Stimulated activated CD8-positive, alpha-beta memory T cell treated with anti-CD3 and anti-CD28 coated beads, Interleukin-12 subunit alpha, Interleukin-12 subunit beta, amount 100 ng/mL, for 1 hour (primary cell): Measurements from ENCODE around the gene ODF2.
"Not testable (repeated sequence)": the region's sequence is repeated elsewhere in the genome, so short reads cannot be mapped to it uniquely, and the experiment has no call there.

Source experiments
- DNase-seq: peaks from one replicate; pipeline ENCODE4 v3.0.0-alpha.2; 2020; ENCODE audit warnings: low read depth

ODF2 gene

DNA sequence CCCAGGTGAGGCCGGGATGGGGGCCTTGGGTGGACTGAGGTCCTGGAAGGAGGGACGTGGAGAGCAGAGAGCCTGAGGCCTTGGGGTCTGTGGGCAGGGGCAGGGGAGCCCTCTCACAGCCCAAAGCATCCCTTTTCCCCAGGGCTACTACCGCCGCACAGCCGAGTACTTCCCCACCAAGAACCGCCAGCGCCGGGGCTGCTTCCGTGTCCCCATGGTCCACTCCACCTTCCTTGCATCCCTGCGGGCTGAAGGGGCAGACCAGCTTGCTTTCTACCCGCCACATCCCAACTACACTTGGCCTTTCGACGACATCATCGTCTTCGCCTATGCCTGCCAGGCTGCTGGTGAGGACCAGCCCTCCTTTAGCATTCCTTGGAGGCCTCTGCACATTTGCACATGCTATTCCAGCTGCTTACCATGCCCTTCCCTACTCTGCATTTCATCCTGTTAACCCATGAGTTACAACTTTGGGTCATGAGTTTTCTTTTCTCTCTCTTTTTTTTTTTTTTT lies 31.5 kb upstream of the ODF2 start:
- DNase-seq = no peak

DNA sequence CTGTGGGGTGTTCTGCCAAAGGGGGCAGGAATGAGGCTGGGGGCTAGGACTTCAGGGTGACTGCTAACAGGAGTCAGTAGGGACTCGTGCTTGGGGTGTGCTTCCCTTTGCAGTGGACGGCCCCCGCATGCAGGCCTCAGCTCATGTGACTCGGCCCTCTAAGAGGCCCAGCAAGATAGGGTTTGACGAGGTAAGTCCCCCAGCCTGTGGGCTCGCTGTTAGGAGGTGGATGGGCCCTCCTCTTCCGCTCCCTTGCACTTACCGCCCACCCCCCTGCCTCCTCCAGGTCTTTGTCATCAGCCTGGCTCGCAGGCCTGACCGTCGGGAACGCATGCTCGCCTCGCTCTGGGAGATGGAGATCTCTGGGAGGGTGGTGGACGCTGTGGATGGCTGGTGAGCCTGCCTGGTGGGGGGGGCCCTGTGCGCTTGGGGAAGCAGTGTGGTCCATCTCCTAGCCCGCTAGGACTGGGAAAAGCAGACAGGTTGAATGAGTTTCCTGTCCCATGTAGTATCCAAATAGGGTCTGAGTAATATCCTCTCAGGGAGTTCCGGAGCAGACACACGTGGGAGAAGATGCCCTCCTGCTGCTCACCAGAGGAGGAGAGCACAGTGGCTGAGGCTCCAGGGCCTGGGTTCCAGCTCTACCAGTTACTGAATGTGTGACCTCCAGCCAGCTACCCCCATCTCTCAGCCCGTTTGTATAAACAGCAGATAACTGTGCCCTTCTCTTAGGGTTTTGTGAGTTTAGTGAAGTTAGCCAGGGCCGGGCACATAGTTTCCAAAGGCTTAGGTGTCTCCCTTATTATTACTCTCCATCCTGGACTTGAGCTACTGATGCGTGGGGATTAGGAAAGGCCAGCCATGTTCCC lies 26.9 kb upstream of the ODF2 start:
- DNase-seq = no peak

DNA sequence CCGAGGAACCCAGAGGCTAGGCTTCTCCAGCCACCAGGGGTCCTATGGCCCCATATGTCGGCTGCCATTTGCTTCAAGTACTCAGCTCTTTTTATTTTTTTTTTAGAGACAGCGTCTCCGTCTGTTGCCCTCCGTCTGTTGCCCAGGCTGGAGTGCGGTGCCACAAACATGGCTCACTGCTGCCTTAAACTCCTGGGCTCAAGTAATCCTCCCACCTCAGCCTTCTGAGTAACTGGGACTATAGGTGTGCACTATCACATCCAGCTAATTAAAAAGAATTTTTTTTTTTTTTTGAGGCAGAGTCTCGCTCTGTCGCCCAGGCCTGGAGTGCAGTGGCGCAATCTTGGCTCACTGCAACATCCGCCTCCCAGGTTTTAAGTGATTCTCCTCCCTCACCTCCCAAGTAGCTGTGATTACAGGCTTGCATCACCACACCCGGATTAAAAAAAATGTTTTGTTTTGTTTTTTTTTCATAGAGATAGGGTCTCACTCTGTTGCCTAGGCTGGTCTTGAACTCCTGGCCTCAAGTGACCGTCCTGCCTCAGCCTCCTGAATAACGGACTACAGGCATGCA lies 26.2 kb upstream of the ODF2 start:
- DNase-seq = no peak

DNA sequence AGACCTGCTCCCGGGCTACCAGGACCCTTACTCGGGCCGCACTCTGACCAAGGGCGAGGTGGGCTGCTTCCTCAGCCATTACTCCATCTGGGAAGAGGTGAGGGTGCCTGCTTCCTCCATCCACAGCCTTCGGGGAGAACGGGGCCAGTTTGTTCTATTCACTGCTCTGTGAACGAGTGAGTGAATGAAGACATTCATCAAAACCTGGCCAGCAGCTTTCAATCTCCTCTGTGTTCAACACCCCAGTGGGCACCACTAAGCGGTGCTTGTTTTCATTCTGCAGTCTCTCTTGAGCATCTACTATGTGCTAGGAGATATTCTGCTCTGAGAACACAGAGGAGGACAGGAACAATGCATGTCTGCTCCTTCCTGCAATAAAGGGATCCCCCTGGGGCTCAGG lies 24.6 kb upstream of the ODF2 start:
- no peak for DNase-seq

DNA sequence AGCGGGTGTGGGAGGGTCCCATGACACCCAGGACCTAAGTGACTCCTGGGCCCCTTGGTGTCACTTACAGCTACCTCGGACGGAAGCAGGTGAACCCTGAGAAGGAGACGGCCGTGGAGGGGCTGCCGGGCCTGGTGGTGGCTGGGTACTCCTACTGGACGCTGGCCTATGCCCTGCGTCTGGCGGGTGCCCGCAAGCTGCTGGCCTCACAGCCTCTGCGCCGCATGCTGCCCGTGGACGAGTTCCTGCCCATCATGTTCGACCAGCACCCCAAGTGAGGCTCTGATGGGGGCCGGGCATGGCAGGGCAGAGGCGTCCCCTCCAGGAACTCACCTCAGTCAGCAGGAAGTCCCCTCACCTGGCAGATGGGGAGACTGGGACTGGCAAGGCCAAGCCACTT lies 21.5 kb upstream of the ODF2 start:
- no peak for DNase-seq

DNA sequence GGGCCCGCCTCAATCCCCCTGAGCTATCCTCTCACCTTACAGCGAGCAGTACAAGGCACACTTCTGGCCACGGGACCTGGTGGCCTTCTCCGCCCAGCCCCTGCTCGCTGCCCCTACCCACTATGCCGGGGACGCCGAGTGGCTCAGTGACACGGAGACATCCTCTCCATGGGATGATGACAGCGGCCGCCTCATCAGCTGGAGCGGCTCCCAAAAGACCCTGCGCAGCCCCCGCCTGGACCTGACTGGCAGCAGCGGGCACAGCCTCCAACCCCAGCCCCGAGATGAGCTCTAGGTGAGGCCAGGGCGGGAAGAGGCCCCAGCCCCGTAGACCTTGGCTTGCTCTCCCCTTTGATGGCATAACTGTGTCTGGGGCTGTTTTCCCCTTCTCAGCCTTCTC lies 20.2 kb upstream of the ODF2 start:
- no peak for DNase-seq

DNA sequence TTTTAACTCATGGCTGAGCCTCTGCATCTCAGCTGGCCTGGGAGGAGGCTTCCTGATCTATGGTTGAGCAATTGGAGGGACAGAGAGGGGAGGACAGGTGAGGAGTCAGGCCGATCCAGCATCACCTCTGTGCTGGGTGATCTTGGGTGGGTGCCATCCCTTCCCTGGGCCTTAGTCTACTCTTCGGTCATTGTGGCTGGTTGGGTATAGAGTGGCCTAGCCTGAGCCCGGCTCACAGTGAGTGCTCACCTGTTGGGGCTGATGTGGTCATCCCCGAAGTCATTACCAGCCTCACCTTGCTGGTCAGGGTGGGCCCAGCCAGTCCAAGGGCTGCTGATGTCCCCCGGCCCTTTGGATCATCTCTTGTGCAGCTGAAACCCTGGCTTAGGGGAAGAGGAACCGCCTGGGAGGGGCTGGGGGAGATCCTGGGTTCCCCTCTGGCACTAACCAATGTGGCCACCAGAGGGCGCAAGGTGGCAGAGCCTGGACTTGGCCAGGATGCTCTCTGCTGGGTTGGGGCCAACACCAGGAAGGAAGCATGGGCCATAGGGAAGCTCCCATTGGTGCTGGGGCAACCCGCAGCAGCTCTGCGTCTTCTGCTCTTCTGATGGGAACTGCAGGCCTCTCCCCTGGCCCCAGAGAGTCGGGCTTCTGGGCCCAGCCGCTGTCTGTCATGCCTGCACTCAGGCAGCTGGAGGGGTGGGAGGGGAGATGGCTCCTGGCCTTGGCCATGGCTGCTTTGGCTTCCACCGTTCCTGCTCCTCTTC lies 17.3 kb upstream of the ODF2 start:
- DNase-seq = peak; percentile 78

DNA sequence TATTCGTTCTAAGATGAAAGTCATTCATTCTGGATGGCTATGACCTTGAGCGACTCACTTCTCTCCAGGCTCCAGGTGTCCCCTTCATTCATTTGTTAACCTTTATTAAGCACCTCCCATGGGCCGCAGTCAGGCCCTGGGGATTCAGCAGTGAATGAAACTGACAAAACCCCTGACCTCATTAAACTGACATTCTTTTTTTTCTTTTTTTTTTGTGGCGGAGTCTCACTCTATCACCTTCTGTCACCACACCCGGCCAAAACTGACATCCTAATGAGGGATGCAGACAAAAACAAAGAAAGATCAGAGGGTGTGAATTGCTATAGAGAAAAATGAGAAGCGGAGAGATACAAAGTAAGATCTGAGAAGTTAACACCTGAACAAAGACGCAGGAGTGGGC lies 16.5 kb upstream of the ODF2 start:
- DNase-seq = no peak

DNA sequence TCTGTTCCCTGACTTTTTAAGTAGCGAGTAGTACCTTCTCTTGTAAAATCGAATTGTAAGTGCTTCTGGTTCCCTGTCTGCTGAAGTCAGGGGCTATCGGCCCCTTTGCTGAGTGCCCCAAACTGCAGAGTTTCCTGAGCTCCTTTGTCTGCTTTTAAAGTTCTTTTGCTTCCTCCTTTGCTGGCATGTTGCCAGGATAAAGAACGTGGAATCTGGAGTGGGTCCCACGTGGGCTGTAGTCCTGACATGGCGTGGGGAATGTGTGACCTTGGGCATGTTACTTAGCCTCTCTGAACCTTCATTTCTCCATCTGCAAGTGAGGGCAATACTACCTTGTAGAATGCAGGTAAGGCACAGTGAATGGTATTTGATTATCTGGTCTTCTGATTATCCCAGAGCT lies 13.7 kb upstream of the ODF2 start:
- no peak for DNase-seq

DNA sequence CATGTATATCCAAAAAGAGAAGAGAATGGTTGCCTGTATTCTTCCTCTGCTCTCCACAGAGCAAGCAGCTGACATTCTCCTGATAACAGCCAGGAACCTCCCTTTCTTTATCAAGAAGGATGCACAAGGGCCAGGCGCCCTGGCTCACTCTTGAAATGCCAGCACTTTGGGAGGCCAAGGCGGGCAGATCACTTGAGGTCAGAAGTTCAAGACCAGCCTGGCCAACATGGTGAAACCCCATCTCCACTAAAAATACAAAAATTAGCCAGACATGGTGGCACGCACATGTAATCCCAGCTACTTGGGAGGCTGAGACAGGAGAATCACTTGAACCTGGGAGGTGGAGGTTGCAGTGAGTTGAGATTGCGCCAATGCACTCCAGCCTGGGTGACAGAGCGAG lies 9.3 kb upstream of the ODF2 start:
- DNase-seq = not testable (repeated sequence)

DNA sequence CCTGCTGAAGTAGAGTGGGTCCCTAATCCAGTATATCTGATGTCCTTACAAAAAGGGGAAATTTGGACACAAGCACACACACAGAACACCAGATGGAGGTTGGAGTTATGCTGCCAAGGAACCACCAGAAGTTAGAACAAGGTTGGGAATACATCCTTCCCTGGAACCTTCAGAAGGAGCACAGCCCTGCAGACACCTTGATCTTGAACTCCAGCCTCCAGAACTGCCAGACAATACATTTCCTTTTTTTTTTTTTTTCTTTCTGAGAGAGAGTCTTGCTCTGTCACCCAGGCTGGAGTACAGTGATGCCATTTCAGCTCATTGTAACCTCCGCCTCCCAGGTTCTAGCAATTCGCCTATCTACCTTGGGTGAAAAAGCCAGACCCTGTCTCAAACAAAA lies 7.1 kb upstream of the ODF2 start:
- DNase-seq = no peak

DNA sequence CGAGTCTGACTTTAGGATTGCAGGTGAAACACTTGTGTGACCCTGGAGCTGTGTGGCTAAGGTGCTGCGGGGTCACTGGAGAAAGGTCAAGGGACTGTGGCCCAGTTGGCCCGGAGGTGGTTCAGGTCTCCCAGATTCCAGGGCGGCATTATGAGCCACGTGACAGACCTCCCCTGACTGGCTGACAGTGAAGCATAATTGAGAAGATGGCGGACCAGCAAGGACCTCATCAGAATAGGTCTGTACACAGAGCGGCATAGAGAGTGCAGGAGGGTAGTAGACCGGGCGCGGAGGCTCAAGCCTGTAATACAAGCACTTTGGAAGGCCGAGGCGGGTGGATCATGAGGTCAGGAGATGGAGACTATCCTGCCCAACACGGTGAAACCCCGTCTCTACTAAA lies 815 bp upstream of the ODF2 start:
- DNase-seq = no peak

DNA sequence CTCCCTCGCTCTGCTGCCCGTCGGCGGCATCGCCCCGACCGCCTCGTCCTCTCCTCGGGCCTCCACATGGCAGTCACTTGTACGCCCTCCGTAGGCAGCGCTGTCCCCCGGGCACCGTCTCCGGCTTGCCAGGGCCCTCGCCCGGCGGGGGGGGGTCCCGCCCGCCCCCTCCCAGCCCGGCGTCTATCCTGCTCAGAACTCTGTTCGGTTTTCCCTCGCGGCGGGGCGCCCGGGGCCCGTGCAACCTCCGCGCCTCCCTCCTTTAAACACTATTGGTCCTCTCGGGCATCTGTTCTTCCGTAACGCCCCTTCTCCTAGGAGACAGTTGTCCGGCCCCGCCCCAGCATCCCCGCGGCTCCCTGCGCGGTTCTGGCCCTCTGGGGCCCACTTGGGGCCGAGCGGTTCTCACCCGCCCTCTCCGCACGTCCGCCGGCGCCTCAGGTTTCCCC lies 831 bp downstream of the ODF2 start:
- peak; percentile 50 for DNase-seq

DNA sequence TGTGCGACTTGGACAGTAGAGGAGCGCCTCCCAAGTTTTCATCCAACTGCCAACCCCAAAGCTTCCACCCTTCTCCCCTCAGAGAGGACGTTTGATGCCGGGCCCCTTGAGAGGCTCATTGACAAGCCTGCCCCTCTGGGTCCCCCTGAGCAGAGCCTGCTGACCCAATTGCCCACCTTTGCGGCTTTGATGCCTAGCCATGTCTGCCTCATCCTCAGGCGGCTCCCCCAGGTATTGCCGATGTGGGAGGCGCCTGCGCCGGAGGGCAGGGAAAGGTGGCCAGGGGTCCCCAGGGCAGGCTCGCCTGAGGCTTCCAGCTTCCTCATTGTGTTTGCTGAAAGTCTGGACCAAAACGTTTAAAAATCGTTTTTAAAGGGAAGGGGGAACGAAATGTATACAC lies 1.4 kb downstream of the ODF2 start:
- DNase-seq = no peak

DNA sequence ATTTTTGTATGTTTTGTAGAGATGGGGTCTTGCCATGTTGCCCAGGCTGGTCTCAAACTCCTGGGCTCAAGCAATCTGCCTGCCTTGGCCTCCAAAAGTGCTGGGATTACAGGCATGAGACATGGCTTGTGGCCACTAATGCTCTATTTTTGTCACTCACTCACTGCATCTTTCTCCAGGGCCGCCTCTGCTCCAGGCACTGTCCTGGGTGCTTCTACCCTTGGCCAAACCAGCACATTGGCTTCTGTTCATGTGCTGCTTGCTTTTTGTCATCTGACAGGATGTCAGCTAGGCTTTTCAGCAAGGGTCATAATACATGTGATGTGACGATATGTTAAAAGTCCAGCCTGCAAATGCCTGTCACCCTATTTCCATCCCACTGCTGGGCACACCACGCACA lies 3.2 kb downstream of the ODF2 start:
- DNase-seq = no peak

DNA sequence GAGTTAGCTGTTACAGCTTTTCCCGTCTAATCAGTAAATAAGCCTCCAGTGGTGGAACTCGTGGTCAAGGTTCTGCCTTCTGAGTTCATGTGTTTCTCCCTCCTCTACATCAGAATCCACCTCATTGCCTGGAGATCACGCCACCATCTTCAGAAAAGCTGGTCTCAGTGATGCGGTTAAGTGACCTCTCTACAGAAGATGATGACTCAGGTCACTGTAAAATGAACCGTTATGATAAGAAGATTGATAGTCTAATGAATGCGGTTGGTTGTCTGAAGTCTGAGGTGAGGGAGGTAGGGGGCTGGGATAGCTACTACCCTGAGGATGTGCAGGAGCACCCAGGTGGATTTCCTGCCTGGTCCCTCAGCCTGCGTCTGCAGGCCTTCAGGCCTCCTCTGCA lies 13.3 kb downstream of the ODF2 start:
- no peak for DNase-seq

DNA sequence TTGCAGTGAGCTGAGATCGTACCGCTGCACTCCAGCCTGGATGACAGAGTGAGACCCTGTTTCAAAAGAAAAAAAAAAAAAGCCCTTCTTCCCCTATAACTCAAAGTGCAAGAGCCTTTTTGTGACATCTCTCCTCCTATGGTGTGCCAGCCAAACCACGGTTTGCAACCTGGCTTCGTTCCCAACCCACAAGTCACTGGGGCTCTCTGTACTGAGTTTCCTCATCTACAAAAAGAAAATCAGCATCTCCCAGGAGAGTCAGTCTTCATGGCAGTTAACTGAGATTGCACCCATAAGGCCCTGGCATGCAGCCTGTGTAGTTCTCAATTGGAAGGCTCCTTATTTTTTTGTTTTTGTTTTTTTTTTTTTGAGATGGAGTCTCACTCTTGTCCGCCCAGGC lies 14.8 kb downstream of the ODF2 start:
- no peak for DNase-seq

DNA sequence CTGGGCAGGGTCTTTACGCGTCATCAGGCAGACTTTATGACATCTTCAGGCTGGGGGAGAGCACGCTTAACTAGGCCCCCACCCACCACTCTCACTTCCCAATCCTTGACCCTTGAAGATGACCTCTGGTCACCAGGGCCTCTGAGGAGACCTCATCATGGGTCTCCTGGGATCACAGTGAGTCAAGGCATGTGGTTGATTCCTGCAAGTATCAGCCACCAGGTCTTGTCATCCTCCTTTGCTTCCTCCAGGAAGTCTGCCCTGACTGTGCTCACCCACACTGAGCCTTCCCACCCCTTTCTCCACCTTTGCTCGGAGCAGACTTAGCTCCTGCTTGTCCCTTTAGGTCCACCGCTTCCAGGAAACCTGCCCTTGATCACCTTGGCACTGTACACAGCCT lies 17.3 kb downstream of the ODF2 start:
- no peak for DNase-seq

DNA sequence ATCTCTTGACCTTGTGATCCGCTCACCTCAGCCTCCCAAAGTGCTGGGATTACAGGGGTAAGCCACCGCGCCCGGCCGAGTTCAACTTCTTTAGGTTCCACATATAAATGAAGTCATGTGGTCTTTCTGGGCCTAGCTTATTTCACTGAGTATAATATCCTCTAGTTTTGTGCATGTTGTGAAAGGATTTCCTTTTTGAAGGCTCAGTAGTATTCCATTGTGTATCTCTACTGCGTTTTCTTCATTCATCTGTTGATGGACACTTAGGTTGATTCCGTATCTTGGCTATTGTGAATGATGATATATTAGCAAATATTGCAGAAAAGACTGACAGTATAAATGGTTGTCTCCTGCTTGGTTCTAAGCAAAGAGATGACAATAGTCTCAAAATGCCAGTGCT lies 20.1 kb downstream of the ODF2 start:
- DNase-seq = no peak

DNA sequence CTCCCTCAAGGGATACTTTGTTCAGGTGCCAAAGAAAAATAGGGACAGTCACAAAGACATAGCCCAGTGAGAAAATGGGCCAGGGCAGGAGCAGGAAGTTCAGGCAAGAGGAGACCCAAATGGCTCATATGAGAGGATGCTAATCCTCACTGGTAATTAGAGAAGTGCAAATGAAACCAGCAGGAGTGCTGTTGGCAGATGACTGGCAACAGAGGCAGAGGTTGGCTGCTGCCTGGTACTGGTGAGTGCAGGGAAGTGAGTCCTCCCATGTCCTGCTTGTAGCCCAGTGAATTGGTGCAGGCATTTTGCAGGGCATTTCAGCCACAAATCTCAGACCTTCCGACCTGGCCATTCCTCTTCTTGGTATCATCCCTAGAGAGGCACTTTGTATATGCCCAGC lies 23.5 kb downstream of the ODF2 start:
- no peak for DNase-seq

DNA sequence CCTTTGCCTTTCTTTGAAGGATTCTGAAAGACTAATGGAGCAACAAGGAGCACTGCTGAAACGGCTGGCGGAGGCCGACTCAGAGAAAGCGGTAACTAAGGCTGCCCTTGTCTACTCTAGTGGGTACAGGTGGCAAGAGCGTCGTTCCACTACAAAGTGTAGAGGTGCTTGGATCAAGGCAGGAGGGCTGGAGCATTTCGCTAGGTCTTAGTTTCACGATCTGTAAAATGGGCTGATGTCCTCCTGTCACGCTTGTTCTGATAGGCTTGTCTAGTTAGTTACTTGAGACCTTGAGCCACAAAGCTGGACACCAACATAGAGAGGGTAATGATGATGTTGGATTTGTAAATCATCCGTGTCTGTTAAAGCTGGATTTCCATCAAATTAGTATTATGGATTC lies 25.8 kb downstream of the ODF2 start:
- DNase-seq = no peak

DNA sequence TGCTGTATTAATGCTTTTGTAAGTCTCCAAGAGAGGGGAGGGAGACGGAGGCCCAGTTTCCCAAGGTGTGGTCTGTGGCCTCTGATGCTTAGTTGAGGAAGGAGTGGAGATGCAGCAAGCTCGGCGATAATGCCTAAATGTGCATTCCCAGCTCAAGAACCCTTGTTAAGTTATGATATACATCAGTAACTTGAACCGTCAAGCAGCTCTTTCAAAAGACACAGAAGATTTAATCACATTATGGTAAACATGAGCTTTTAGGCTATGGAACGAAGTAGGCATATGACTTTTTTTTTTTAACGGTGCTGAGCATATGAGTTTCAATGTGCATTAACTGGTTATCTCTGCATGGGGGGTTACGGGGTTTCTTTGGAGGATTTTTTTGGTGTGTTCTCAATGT lies 26.4 kb downstream of the ODF2 start:
- DNase-seq = no peak
